DOHH2 (cell line): ENCODE results near the gene MMP20.

Experiments used
- H3F3A ChIP-seq: fragments of 200-600 bp; sonication (generic), shearing (Covaris generic); 2 replicates; pipeline ENCODE4 v1.6.0; 2016; ENCODE audit warnings: antibody characterized with exemption, mild to moderate bottlenecking; ENCODE audit not compliant: control insufficient read depth, insufficient read depth
- H3K27ac ChIP-seq: fragments of 200-600 bp; sonication (generic); 2 replicates; pipeline ENCODE4 v1.5.1; 2014; ENCODE audit warnings: low read depth, mild to moderate bottlenecking, low read length, moderate library complexity
- H3K27me3 ChIP-seq: fragments of 200-600 bp; sonication (generic); 2 replicates; pipeline ENCODE4 v1.6.1; 2014; ENCODE audit warnings: mild to moderate bottlenecking, low read length, mixed read lengths; ENCODE audit not compliant: control insufficient read depth
- H3K36me3 ChIP-seq: fragments of 200-600 bp; sonication (generic); 2 replicates; pipeline ENCODE4 v1.6.1; 2014; ENCODE audit warnings: mild to moderate bottlenecking, low read length, moderate library complexity, mixed read lengths; ENCODE audit not compliant: control insufficient read depth
- H3K4me1 ChIP-seq: fragments of 200-600 bp; sonication (generic); 2 replicates; pipeline ENCODE4 v1.6.1; 2014; ENCODE audit warnings: mild to moderate bottlenecking, low read length, mixed read lengths; ENCODE audit not compliant: control insufficient read depth
- H3K4me2 ChIP-seq: fragments of 200-600 bp; sonication (generic); 2 replicates; pipeline ENCODE4 v1.6.0; 2014; ENCODE audit warnings: mild to moderate bottlenecking, low read length, moderate library complexity
- H3K4me3 ChIP-seq: fragments of 200-600 bp; sonication (generic); 2 replicates; pipeline ENCODE4 v1.5.1; 2014; ENCODE audit warnings: mild to moderate bottlenecking, low read length, mixed read lengths
- H3K79me2 ChIP-seq: fragments of 200-600 bp; sonication (generic); 2 replicates; pipeline ENCODE4 v1.6.1; 2014; ENCODE audit warnings: mild to moderate bottlenecking, low read length, mixed read lengths; ENCODE audit not compliant: control insufficient read depth
- H3K9me2 ChIP-seq: fragments of 200-600 bp; sonication (generic); replicated peaks from 2 replicates; pipeline ENCODE4 v1.6.1; 2014; ENCODE audit warnings: mild to moderate bottlenecking, low read length, mixed read lengths; ENCODE audit not compliant: control insufficient read depth
- H3K9me3 ChIP-seq: fragments of 200-600 bp; sonication (generic); 2 replicates; pipeline ENCODE4 v1.6.1; 2014; ENCODE audit warnings: antibody characterized with exemption, low read length, mixed read lengths; ENCODE audit not compliant: control insufficient read depth, insufficient read depth
- H4K20me1 ChIP-seq: fragments of 200-600 bp; sonication (generic); 2 replicates; pipeline ENCODE4 v1.6.0; 2014; ENCODE audit warnings: low read depth, mild to moderate bottlenecking, antibody characterized with exemption, low read length, moderate library complexity; ENCODE audit not compliant: control insufficient read depth, insufficient read depth
- EZH2phosphoT487 ChIP-seq: fragments of 200-600 bp; sonication (generic); IDR thresholded peaks from 2 replicates; pipeline ENCODE4 v1.6.1; 2017; ENCODE audit warnings: borderline replicate concordance, mild to moderate bottlenecking, antibody characterized with exemption, low read length, moderate library complexity, mixed read lengths
- TF ChIP-seq, protein P1 (sequence below): fragments of 200-600 bp; sonication (generic); IDR thresholded peaks from one replicate; pipeline ENCODE4 v1.5.1; 2014; ENCODE audit warnings: antibody characterized with exemption, mild to moderate bottlenecking, low read depth, low read length; ENCODE audit not compliant: poor library complexity, severe bottlenecking

Gene MMP20

DNA sequence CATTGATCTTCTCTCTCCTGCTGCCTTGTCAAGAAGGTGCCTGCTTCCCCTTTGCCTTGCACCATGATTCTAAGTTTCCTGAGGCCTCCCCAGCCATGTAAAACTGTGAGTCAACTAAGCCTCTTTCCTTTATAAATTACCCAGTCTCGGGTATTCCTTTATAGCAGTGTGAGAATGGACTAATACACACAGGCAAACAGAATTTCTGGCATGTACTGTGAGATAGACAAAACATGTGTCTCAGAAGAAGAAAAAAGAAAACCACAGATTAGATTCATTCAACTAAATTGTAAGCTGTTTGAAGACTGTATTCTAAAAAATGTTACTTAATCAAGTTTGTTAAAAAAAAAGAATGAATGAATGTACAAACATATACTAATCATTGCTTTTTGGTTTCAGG is 1.5 kb upstream of the MMP20 start:
- Histone ChIP-seq H3F3A (no peaks in the 10 kb centered on the region), H3K27me3 (0 out of 2 replicates have a peak, but pooled peaks cover 3% of the 10 kb centered on the region), H3K27ac (no peak overlapping the region), H3K36me3 (no peaks in the 10 kb centered on the region), H3K9me3 (no peaks in the 10 kb centered on the region), H3K4me2 (no peak overlapping the region), H3K9me2 (no peaks in the 10 kb centered on the region), H3K4me1 (peaks cover 7% of the 10 kb centered on the region), H3K79me2 (no peaks in the 10 kb centered on the region), H3K4me3 (no peak overlapping the region), H4K20me1 (no peaks in the 10 kb centered on the region)
- TF ChIP-seq, protein P1, sequence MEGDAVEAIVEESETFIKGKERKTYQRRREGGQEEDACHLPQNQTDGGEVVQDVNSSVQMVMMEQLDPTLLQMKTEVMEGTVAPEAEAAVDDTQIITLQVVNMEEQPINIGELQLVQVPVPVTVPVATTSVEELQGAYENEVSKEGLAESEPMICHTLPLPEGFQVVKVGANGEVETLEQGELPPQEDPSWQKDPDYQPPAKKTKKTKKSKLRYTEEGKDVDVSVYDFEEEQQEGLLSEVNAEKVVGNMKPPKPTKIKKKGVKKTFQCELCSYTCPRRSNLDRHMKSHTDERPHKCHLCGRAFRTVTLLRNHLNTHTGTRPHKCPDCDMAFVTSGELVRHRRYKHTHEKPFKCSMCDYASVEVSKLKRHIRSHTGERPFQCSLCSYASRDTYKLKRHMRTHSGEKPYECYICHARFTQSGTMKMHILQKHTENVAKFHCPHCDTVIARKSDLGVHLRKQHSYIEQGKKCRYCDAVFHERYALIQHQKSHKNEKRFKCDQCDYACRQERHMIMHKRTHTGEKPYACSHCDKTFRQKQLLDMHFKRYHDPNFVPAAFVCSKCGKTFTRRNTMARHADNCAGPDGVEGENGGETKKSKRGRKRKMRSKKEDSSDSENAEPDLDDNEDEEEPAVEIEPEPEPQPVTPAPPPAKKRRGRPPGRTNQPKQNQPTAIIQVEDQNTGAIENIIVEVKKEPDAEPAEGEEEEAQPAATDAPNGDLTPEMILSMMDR, result no peak
- TF ChIP-seq EZH2phosphoT487, result no peak

- H3K9me3 ChIP-seq, result no peaks in the 10 kb centered on the region
- no peaks in the 10 kb centered on the region for H3F3A ChIP-seq
- H3K4me1 ChIP-seq, result peaks cover 7% of the 10 kb centered on the region
- H3K4me2 ChIP-seq, result no peak overlapping the region
- H3K27ac ChIP-seq, result no peak overlapping the region
- no peaks in the 10 kb centered on the region for H3K79me2 ChIP-seq
- 0 out of 2 replicates have a peak, but pooled peaks cover 3% of the 10 kb centered on the region for H3K27me3 ChIP-seq
- no peaks in the 10 kb centered on the region for H3K36me3 ChIP-seq
- TF ChIP-seq, protein P1, result no peak
- no peak for TF ChIP-seq EZH2phosphoT487
- H3K4me3 ChIP-seq, result no peak overlapping the region
- H4K20me1 ChIP-seq, result no peaks in the 10 kb centered on the region
- H3K9me2 ChIP-seq, result no peaks in the 10 kb centered on the region
Measured at GRCh38 chr11:102623998-102624397, 1.1 kb downstream of the MMP20 start.

- Histone ChIP-seq H4K20me1 (no peaks in the 10 kb centered on the region), H3K4me2 (no peak overlapping the region), H3K9me3 (no peaks in the 10 kb centered on the region), H3F3A (no peaks in the 10 kb centered on the region), H3K36me3 (no peaks in the 10 kb centered on the region), H3K9me2 (no peaks in the 10 kb centered on the region), H3K79me2 (no peaks in the 10 kb centered on the region), H3K27me3 (0 out of 2 replicates have a peak, but pooled peaks cover 3% of the 10 kb centered on the region), H3K27ac (no peak overlapping the region), H3K4me1 (peaks cover 7% of the 10 kb centered on the region), H3K4me3 (no peak overlapping the region)
- TF ChIP-seq EZH2phosphoT487, result no peak
- TF ChIP-seq, protein P1, result no peak
Measured at GRCh38 chr11:102623128-102623527, 2.0 kb downstream of the MMP20 start.

GRCh38 chr11:102622258-102622657 is 2.9 kb downstream of the MMP20 start:
- Histone ChIP-seq H4K20me1 (no peaks in the 10 kb centered on the region), H3F3A (no peaks in the 10 kb centered on the region), H3K4me1 (peaks cover 7% of the 10 kb centered on the region), H3K27me3 (0 out of 2 replicates have a peak, but pooled peaks cover 2% of the 10 kb centered on the region), H3K4me2 (peak overlapping the region; percentile 27), H3K9me2 (no peaks in the 10 kb centered on the region), H3K79me2 (no peaks in the 10 kb centered on the region), H3K4me3 (no peak overlapping the region), H3K36me3 (no peaks in the 10 kb centered on the region), H3K27ac (no peak overlapping the region), H3K9me3 (no peaks in the 10 kb centered on the region)
- no peak for TF ChIP-seq EZH2phosphoT487
- TF ChIP-seq, protein P1, result no peak
